ENCODE data around the gene COQ8B. TPM values are rescaled to one million over a fixed set of nuclear protein-coding genes. Genes with fewer than 3 reads are reported as not detected.

The COQ8B gene
- total RNA-seq, 1 donor from 2014 or later, result 27.7 TPM

DNA sequence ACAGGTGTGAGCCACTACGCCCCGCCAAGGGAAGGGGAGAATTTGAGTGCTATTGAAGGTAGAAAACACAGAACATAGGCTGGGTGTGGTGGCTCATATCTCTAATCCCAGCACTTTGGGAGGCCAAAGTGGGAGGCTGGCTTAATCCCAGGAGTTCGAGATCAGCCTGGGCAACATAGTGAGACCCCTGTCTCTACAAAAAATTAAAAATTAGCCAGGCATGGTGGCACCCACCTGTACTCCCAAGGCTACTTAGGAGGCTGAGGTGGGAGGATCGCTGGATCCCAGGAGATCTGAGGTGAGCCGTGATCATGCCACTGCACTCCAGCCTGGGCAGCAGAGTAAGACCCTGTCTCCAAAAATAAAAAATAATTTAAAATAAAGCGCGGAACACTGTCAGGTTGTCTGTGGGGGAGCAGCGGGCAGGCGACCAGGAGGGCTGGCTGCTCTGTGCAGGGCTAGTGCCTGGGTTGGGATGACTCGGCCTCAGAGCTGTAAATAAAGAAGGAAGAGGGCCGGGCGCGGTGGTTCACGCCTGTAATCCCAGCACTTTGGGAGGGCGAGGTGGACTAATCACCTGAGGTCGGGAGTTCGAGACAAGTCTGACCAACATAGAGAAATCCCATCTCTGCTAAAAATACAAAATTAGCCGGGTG, 74.5 kb downstream of the COQ8B start:
- H3K4me3 Mint-ChIP-seq, result no peak overlapping the region
- no peak overlapping the region for H3K4me3 ChIP-seq
- no peak overlapping the region for H3K9ac ChIP-seq
- no peak for DNase-seq (ENCODE audit: low spot score)
- H3K36me3 Mint-ChIP-seq, result no peaks in the 10 kb centered on the region
- H3K4me1 Mint-ChIP-seq, result peaks cover 9% of the 10 kb centered on the region
- TF ChIP-seq EZH2phosphoT487 (IDR thresholded peaks at IDR 0.05) (no peak), EZH2 (IDR thresholded peaks at IDR 0.05) (no peak)
- TF ChIP-seq, protein P1, sequence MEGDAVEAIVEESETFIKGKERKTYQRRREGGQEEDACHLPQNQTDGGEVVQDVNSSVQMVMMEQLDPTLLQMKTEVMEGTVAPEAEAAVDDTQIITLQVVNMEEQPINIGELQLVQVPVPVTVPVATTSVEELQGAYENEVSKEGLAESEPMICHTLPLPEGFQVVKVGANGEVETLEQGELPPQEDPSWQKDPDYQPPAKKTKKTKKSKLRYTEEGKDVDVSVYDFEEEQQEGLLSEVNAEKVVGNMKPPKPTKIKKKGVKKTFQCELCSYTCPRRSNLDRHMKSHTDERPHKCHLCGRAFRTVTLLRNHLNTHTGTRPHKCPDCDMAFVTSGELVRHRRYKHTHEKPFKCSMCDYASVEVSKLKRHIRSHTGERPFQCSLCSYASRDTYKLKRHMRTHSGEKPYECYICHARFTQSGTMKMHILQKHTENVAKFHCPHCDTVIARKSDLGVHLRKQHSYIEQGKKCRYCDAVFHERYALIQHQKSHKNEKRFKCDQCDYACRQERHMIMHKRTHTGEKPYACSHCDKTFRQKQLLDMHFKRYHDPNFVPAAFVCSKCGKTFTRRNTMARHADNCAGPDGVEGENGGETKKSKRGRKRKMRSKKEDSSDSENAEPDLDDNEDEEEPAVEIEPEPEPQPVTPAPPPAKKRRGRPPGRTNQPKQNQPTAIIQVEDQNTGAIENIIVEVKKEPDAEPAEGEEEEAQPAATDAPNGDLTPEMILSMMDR (IDR thresholded peaks at IDR 0.05), result no peak
- peaks cover 3% of the 10 kb centered on the region for H3K27me3 Mint-ChIP-seq (ENCODE audit: insufficient read depth, low read depth)
- no peak overlapping the region for H3K4me2 ChIP-seq
- H3K9me3 ChIP-seq (ENCODE audit: low read depth), result no peaks in the 10 kb centered on the region
- H3F3A ChIP-seq (ENCODE audit: low read depth), result no peaks in the 10 kb centered on the region
- H3K9me3 Mint-ChIP-seq, result no peaks in the 10 kb centered on the region
- no peaks in the 10 kb centered on the region for H4K20me1 ChIP-seq (ENCODE audit: low read depth)
- no peaks in the 10 kb centered on the region for H3K4me1 ChIP-seq
- H2AFZ ChIP-seq (replicated peaks), result no peak overlapping the region
- no peaks in the 10 kb centered on the region for H3K27me3 ChIP-seq
- no peak overlapping the region for H3K27ac Mint-ChIP-seq
- H3K27ac ChIP-seq, result no peak overlapping the region
- no peaks in the 10 kb centered on the region for H3K36me3 ChIP-seq
- H3K79me2 ChIP-seq (ENCODE audit: low read depth), result no peaks in the 10 kb centered on the region

Small RNA genes lying within 50 kb of the gene (small RNA-seq; reads per million reads assigned to genes)
- gene RNU6-195P, result not detected

Other genes with a start within 250 kb of the COQ8B start
- gene SPTBN4, start 249.9 kb downstream of the COQ8B start, total RNA-seq (ENCODE audit: low replicate concordance), result 2.5 and 8.4 TPM in 2 replicates
- 20.6 and 63.7 TPM in 2 replicates for gene SHKBP1, start 140.0 kb downstream of the COQ8B start, total RNA-seq (ENCODE audit: low replicate concordance)
- gene LTBP4, start 115.5 kb downstream of the COQ8B start, total RNA-seq (ENCODE audit: low replicate concordance), result 24.7 and 70.0 TPM in 2 replicates
- 6.4 and 19.8 TPM in 2 replicates for gene NUMBL, start 26.2 kb downstream of the COQ8B start, total RNA-seq (ENCODE audit: low replicate concordance)
- gene ITPKC, start 226 bp upstream of the COQ8B start, total RNA-seq (ENCODE audit: low replicate concordance), result 6.5 and 12.4 TPM in 2 replicates
- 1.9 and 4.3 TPM in 2 replicates for gene ACTMAP, start 33.6 kb upstream of the COQ8B start, total RNA-seq (ENCODE audit: low replicate concordance)
- 112 and 179 TPM in 2 replicates for gene SNRPA, start 34.3 kb upstream of the COQ8B start, total RNA-seq (ENCODE audit: low replicate concordance)
- not detected in 2 replicates for gene MIA, start 58.6 kb upstream of the COQ8B start, total RNA-seq (ENCODE audit: low replicate concordance)
- gene RAB4B, start 61.4 kb upstream of the COQ8B start, total RNA-seq (ENCODE audit: low replicate concordance), result 12.9 and 27.0 TPM in 2 replicates
- 27.0 and 97.3 TPM in 2 replicates for gene EGLN2, start 82.3 kb upstream of the COQ8B start, total RNA-seq (ENCODE audit: low replicate concordance)
- not detected in 2 replicates for gene CYP2A6, start 133.6 kb upstream of the COQ8B start, total RNA-seq (ENCODE audit: low replicate concordance)
- not detected in 2 replicates for gene CYP2A7, start 165.3 kb upstream of the COQ8B start, total RNA-seq (ENCODE audit: low replicate concordance)

All from neural progenitor cell (in vitro differentiated cells).